Activated CD4-positive, CD25-positive, alpha-beta regulatory T cell treated with anti-CD3 and anti-CD28 coated beads, Interleukin-2, amount 50 U/mL, for 24 hours (primary cell): ENCODE results near the gene NOTCH1.
"Not testable (repeated sequence)": the region's sequence is repeated elsewhere in the genome, so short reads cannot be mapped to it uniquely, and the experiment has no call there.

Experiments used
- ATAC-seq, 2 donors: fragments of 150-1000 bp; cut with Tn5 transposase; one replicate each; pipeline ENCODE4 v1.10.0; 2021; ENCODE audit warnings: mild to moderate bottlenecking in 1 of 2, moderate library complexity in 1 of 2

Gene NOTCH1

DNA sequence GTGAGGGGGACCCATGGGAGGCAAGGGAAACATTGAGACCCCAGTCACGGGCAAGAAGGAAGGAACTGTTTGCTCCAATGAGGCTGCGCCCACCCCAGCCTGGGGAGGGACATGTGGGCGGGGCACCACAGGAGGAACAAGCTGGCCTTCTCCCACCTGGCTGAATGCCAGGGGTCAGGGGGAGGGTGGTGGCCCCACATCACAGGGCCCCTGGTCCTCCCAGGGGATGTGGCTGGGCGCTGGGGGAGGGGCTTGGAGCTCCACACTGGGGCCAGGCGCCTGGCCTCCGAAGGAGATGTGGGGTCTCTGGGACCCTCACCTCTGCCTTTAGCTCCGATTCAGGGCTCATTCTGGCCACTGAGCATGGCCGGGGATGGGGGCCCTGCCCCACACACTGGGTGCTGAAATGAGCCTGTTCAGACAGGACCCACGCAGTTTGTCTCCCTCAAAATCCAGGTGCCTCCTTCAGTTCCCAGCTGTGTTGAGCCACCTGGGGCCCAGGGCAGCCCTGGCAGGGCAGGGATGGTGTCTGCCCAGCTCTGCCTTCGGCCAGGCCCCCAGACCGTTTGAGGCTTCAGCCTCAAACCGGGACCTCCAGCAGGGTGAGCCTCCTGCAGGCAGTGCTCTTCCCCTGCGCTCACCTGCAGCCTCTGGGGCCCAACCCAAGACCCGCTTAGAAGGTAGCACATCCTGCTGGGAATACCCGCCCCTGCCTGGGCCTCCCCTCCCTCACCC lies 33.2 kb upstream of the NOTCH1 start:
- ATAC-seq: peak in 1 of 2 donors; percentile 28

DNA sequence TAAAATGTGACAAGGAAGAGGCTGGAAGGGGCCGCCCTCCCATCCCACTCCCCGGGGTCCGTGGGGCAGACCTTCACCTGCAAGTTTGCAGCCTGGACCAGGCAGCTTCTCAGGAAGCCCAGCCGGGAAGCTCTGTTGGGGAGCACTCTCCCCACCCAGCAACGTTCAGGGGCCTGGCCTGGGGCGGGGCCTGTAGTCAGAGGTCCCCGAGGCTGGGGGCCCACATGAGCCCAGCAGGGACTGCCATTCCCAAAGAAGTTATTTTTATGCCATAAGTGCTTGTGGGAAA lies 32.7 kb upstream of the NOTCH1 start:
- ATAC-seq: no peak

DNA sequence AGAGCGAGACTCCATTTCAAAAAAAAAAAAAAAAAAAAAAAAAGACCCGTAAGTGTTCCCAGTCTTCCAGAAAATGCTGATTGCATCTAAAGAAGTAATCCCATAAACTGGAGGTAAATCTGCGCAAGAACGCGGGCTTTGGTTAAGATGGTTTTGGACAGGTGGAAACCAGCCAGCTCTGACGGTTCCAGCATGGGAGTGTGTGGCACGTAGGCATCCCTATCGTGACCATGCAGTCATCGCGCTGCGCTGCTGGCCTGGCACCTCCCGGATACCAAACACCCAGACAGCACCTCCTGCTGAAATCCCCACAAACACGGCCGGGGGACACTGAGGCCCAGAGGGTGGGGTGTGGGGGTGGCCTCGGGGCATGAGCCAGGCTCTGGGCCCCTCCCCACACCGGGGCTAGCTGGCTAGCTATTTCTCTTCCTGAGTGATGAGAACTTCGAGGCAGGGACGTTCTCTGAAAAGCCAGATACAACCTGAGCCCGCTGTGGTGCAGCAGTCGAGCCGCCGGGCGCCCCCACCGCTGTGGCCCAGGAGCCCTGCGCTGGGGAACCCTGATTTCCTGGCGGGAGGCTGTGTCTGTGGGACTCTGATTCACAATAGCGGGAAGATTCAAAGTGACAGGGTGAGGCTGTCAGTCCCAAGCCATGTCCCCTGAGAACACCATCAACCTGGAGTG lies 32.2 kb upstream of the NOTCH1 start:
- ATAC-seq: no peak

DNA sequence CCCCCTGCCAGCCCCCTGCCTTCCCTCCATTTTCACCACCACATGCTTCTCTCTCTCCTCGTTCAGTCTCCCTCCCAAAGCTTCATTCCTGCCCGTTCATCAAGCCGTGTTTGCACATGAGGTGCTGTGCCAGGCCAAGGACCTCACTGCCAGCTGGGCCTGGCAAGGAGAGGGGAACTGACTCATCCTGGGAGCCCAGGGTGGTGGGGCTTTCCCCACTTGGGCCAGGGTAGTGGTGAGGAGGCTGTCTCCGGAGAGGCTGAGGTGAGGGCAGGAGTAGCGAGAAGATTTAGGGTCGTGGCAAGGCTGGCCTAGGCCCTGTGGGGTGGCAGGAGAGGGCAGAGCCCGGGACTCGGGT lies 30.4 kb upstream of the NOTCH1 start:
- no peak for ATAC-seq

DNA sequence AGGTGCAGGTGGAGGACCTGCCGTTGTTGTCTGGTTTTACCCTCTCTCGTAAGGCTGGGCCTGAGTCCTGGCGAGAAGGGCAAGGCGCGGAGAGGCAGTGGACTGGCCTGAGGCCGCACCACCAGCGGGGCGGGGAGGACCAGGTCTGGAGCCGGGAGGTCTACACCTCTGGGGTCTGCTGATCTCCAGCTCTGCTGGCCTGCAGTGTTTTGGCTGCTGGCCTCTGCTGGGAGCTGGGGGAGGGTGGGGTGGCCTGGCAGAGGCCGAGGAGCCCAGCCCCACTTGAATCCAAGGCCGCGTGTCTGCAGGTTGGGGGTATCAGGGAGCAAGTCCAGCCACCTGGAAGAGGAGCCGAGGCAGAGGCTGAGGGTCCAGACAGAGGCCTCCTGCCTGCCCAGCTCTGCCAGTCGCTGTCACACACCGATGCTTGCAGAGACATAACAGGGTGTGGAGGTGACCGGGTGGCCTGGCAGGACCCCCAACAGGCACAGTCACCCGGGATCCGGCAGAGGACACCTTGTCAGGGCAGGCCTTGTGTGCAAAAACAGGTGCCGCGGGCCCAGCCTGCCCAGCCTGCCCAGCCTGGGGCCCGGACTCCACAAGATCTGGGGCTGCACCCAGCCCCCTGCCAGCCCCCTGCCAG lies 29.9 kb upstream of the NOTCH1 start:
- ATAC-seq: no peak

DNA sequence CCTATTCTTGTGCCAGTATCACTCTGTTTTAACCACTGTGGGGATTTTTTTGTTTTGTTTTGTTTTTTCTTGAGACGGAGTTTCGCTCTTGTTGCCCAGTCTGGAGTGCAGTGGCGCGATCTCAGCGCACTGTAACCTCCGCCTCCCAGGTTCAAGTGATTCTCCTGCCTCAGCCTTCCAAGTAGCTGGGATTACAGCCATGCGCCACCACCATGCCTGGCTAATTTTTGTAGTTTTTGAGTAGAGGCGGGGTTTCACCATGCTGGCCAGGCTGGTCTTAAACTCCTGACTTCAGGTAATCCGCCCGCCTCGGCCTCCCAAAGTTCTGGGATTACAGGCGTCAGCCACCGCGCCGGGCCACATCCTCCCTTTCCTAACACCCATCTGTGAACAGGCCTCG lies 28.8 kb upstream of the NOTCH1 start:
- ATAC-seq: not testable (repeated sequence)

DNA sequence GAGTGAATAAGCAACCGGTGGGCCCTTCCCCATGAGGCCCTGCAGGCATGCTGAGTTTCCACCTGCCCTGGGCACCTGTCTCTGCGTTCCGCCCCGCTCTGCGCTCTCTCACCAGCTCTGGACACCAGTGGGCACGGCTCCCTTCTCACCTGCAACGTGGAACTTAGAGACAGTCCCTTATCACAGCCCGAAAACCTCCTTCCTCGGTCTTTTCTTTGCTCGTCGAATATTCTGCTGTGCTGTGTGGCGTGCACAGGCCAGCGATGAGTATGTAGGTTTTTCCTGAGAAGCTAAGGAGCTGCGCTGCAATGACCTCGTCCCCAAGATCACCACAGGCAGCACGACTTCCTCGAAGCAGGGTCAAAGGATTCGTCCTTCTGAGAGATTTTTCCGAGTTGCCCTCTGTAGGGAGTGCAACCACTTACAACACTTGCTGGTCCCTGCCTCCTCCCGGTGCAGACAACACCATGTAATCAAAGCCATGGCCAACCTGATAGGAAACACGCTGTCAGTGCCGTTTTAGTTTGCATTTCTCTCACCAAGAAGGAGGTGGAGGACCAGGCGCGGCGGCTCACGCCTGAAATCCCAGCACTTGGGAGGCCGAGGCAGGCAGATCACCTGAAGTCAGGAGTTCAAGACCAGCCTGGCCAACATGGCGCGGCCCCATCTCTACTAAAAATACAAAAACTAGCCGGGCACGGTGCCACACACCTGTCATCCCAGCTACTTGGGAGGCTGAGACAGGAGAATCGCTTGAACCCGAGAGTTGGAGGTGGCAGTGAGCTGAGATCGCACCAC lies 27.2 kb upstream of the NOTCH1 start:
- no peak for ATAC-seq

DNA sequence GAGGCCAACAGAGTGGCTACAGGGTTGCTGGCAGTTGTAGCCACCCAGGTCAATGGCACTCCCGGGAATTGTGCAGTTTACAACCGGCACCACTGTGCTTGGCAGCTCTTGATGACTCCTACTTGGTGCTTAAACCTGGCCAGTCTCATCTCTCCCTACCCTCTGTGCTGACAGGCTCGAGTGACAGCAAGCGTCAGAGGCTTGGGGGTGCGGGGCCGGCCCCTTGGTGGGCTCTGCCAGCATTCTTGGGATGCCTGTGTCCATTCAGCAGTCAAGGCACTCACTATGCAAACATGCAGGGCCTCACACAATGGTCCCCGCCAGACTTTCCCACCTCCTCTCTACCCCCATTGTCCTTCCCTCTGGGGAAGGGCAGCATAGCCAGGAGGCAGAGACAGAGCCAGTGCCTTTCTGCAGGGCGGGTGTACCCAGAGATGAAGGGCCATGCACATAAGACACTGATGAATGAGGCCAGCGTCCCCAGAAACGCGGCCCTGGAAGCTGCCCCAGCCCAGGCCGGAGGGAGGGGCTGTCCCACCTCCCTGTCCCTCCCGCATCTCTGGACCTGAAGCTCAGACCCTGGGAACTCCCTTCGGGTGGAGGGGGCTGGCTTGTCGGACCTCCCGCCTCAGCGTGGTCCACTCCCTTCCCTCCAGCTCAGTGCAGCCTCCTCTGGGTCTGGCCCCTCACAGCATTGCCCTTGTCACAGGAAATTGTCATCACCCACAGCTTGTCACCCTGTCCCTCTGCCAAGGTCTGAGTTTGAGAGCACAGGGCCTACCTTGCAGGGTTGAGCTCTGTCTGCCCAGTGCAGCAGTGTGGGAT lies 26.4 kb upstream of the NOTCH1 start:
- no peak for ATAC-seq

DNA sequence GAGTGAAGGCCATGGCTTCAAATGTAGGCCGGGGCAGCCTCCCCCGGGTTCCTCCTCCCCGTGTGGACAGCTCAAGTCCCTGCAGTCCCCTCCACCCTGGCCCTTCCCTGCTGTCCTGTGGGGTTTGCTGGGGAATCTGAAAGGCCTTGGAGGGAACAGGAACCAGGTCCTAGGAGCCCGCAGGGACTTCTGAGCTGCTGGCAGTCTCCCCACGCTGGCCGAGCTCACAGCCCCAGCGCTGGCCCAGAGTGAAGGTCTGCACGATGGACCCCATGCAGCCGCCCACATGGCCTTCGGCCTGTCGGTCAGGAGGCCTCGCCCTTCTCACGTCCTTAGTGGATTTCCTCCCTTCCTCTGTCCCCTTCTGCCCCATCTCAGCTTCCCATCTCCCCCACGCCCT lies 25.7 kb upstream of the NOTCH1 start:
- no peak for ATAC-seq

DNA sequence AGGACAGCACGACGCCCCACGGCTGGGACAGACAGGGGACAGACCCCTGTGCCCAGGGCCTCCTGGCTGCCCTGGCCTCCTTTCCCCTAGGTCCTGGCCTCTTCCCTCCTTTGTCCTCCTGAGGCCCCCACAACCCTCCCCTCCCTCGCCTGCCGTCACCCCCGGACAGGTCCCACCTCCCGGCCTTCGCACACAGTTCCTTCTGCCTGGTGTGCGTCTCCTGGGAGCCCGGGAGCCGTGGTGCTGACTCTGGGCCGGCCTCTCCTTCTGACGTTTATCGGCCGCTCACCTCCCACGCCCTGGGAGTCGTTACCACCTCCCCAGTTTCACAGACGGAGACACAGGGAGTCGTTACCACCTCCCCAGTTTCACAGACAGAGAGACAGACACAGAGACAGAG lies 25.1 kb upstream of the NOTCH1 start:
- no peak for ATAC-seq

DNA sequence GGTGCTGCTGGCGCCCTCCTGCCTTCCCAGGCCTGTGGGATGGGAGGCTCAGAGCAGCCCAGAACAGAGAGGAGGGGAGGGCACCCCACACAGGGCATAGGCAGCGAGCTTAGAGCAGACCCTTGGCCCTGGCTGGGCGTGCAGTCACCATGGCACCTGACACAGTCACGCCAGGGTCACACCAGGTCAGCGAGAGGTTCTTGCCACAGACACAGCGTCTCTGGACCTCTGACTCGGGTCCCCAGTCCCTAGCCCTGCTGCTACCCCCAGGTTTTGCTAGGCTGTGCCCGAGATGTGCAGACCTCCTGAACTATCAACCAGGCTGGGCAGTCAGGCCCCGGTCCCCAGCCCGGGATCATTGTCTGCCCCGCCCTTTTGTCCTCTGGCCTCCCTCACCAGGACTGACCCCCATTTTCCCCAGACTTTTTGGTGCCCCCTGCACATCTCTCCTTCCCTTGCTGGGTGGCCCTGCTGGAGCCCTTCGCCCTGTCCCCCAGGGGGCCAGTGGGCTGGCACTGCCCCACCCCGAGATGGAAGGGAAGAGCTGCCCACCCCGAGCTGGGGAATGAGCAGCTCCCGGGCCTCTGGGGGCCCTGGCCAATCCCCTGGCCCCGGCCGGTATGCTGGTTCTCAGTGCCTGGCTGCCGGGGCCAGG lies 24.5 kb upstream of the NOTCH1 start:
- ATAC-seq: no peak

DNA sequence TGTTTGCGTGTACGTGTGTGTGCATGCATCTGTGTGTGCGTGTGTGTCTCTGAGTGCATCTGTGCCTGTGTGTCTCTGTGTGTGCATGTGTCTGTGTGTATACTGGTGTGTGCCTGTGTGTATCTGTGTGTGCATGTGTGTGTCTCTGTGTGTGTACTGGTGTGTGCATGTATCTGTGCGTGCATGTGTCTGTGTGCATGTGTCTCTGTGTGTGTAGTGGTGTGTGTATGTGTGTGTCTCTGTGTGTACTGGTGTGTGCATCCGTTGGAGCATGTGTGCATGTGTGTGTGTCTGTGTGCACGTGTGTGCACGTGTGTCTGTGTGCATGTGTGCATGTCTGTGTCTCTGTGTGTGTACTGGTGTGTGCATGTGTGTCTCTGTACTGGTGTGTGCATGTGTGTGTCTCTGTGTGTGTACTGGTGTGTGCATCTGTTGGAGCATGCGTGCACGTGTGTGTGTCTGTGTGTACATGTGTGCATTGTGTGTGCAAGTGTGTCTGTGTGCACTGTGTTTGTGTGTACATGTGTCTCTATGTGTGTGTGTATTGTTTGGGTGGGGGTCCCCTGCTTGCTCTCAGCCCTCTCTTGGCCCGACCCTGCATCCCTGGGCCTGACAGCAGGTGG lies 23.8 kb upstream of the NOTCH1 start:
- ATAC-seq: no peak

DNA sequence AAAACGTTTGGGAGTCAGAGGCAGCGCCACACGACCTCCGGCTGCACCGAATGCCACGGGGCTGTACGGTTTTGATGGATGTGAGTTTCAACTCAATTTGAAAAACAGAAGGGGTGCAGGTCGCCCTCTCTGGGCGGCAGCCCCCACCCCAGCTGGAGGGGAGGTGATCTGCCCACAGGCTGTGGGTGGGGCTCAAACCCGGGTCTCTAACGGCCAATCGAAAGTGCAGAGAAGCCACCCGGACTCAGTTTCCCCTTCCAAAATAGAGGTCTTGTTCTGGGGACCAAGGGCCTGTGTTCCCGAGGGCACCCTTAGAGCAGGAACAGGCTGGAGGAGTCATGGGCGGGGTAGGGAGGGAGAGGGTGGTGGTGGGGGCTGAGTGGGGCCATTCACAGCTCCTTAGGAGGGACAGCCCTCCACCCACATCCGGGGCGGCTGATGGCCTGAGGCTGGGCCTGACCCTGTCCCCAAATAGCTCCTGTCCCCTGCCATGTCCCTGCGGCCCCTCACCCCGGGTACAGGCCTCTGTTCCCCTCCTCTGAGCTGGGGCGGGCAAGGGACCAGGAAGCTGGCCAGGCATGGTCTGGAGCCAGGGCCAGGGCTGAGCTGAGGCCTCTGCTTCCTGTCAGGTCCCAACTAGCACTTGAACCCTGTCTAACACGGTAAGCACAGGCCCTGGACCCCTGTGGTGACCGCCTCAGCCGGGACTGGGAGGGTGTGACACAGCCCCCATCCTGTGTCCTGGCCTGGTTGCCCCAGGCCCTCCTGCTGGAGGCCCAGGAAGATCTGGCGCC lies 22.6 kb upstream of the NOTCH1 start:
- no peak for ATAC-seq

DNA sequence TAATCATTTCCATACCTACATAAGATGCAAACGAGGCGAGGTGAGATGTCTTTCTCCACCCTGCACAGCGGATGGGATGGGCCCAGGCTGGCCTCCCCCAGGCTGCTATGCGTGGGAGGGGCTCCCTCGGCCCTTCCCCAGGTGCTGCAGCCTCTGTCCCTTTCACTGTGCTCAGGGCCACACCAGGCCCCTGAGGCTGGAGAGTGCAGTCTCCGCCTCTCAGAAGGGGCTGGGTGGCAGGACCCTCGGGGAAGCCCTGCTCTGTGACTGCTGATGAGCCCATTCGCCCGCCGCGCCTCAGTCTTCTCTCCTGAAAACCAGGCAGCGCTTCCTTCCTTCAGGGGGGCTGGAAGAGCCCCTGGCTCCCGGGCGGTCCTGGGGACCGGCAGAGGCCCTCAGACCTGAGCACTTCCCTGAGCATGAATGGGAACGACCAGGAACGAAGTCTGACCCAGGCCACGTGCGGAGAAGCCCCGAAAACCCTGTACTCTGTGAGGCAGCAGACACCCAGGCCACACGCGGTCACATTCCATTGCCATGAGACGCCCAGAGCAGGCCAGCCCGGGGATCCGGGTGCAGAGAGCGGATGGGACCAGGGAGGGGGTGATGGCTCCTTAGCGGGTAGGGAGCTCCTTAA lies 21.9 kb upstream of the NOTCH1 start:
- no peak for ATAC-seq

DNA sequence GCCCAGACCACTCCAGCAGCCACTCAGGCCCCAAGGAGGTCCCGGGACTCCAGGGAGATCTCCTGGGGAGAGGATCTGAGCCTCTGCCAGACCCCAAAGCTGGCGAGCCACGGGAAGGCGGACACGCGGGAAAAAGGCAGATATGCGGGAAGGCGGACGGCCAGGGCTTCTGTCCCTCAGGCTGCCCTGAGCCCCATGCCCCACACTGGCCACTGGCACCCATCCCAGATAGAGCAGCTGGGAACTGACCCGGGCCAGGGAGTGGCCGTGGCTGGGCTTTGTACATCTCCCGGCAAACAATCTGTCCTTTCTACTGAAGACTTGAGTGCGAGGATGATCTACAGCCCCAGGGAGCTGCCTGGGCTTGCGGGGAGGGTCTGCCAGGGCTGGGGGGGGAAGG lies 21.1 kb upstream of the NOTCH1 start:
- ATAC-seq: no peak

DNA sequence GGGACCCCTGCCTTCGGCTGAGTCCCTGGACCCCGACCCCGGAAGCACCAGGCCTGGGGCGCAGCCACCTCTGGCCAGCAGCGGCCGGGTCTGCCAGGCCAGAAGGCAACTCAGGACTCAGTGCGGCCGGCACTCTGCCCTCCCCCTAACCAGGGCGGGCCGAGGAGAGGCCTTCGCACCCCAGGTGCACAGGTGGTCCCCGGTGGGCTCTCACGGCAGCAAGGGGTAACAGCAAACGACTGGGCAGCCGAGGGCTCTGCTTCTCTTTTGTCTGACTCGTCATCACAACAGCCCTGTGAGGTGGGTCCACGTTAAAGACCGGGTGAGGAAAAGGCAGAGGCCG lies 20.7 kb upstream of the NOTCH1 start:
- no peak for ATAC-seq

DNA sequence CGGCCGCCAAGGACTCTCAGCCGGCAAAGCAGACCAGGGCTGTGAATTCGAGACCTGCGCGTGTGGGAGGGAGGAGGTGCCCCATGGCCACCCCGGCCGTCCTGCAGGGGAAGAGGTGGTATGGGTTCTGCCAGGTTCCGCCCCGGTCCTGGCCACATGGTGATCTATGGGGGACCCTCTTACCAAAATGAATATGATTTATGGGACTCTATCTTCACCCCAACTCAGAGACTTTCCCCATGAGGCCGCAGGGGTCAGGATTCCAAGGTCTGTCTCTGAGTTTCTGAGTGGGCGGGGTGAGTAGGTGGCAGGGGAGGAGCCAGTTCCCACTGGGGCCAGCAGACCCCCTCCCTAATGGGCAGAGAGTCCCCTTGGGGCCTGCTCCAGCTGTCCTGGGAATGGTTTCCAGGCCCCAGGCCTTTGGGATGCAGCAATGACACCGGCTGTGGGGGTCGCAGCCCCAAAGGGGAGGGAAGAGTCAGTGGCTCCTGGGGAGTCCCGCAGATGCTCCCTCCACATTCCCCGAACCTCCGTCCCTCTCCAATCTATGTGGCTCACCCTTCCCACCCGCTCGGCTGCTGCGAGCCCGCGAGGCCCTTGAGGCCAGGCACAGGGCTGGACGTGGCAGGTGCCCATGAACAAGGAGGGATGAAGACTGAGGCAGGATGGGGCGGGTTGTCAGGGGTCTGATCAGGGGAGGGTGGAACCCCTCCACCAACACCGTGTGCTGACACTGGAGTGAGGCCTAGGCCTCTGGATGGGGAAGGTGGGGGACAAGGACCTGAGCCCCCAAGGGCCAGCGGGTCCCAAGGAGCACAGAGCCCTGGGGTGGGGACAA lies 20.1 kb upstream of the NOTCH1 start:
- no peak for ATAC-seq

DNA sequence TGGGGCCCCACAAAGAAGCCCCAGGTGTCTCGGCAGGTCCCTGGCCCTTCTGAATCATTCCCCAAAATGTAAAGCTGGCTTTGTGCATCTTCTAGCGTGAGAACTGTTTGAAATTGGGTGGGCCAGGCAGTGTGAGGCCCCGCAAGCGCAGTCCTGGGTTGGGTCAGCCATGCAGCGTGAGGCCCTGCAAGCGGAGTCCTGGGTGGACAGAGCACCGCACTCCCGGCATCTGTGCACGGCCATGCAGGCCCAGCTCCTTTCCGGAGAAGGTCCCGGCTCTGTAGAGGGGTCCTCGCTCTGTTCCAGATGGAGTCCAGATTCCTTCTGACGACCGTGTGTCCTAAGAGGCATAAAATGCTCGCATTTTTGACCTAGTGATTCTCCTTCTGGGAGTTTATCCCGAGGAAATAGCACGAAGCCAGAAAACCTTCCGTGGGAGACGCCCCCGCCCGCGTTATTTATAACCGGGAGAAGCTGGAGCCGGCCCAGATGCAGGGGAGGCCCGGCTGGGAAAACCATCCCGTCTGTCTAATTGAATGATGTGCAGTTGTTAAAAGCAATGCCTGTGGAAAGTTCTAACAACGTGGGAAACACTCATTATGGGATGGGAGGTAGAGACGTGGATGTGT lies 19.4 kb upstream of the NOTCH1 start:
- no peak for ATAC-seq

DNA sequence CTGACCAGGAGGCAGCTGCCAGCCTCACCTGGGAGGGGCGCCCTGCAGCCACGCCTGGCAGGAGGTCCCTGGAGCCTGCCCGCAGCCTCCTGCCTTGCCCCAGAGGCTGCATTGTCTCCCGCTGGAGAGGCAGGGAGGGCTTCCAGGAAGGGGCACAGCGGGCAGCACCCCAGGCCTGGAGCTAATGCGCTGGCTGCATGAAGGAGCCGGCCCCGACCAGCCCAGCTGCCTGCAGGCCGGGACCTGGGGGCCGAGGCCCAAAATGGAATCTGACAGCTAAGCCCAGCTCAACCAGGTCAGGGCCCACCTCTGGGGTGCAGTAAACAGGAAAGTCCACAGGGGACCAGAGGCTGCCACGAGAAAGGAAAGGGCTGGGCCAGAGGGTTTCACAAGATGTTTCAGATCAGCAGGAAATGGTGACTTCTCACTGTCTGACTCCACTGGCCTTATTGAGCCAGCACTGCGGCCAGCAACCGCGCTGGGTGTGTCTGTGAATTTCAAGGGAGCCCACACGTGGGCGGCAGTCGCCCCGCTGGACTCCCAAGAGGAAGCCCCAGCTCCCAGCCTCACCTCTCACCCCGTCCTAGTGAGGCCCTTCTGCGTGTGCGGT lies 18.6 kb upstream of the NOTCH1 start:
- ATAC-seq: no peak
